RWPE2 (cell line): ENCODE measurements around the gene EPO.
"Not testable (repeated sequence)": the region's sequence is repeated elsewhere in the genome, so short reads cannot be mapped to it uniquely, and the experiment has no call there.

Experiments used
- ATAC-seq: fragments of 200-7000 bp; cut with Tn5 transposase; 3 replicates; pipeline ENCODE4 v1.9.1; 2021; ENCODE audit warnings: low read depth
- DNase-seq: peaks from one replicate; pipeline ENCODE4 v3.0.0-alpha.2; 2020; ENCODE audit warnings: low spot score
- H3K27ac ChIP-seq: fragments of 450-650 bp; 2 replicates; pipeline ENCODE4 v1.5.1; 2017; ENCODE audit warnings: mild to moderate bottlenecking; ENCODE audit not compliant: poor library complexity, severe bottlenecking
- H3K27me3 ChIP-seq: fragments of 250-450 bp; sonication (Bioruptor Pico); 2 replicates; pipeline ENCODE4 v1.5.1; 2021; ENCODE audit warnings: mild to moderate bottlenecking, moderate library complexity; ENCODE audit not compliant: insufficient read depth, poor library complexity, severe bottlenecking
- H3K36me3 ChIP-seq: fragments of 250-450 bp; sonication (Bioruptor Pico); 2 replicates; pipeline ENCODE4 v1.5.1; 2020; ENCODE audit warnings: low read depth, mild to moderate bottlenecking, moderate library complexity
- H3K4me1 ChIP-seq: fragments of 250-450 bp; sonication (Bioruptor Pico); 2 replicates; pipeline ENCODE4 v1.5.1; 2021; ENCODE audit warnings: mild to moderate bottlenecking, moderate library complexity; ENCODE audit not compliant: insufficient read depth, poor library complexity, severe bottlenecking
- H3K4me3 ChIP-seq: fragments of 250-450 bp; sonication (Bioruptor Pico); 2 replicates; pipeline ENCODE4 v1.5.1; 2021; ENCODE audit warnings: mild to moderate bottlenecking, moderate library complexity; ENCODE audit not compliant: severe bottlenecking
- H3K9me3 ChIP-seq: fragments of 250-450 bp; sonication (Bioruptor Pico); 2 replicates; pipeline ENCODE4 v1.5.1; 2021; ENCODE audit warnings: mild to moderate bottlenecking, moderate library complexity; ENCODE audit not compliant: severe bottlenecking
- TF ChIP-seq, protein P1 (sequence below): fragments of 450-650 bp; IDR thresholded peaks from one replicate; pipeline ENCODE4 v1.5.1; 2017; ENCODE audit warnings: mild to moderate bottlenecking, moderate library complexity; ENCODE audit not compliant: poor library complexity, severe bottlenecking

Gene EPO

DNA sequence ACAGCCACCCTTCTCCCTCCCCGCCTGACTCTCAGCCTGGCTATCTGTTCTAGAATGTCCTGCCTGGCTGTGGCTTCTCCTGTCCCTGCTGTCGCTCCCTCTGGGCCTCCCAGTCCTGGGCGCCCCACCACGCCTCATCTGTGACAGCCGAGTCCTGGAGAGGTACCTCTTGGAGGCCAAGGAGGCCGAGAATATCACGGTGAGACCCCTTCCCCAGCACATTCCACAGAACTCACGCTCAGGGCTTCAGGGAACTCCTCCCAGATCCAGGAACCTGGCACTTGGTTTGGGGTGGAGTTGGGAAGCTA, 1.2 kb downstream of the EPO start:
- Histone ChIP-seq H3K27me3 (peaks cover 20% of the 10 kb centered on the region), H3K4me1 (peaks cover 4% of the 10 kb centered on the region), H3K36me3 (no peaks in the 10 kb centered on the region), H3K4me3 (no peak overlapping the region), H3K9me3 (no peaks in the 10 kb centered on the region), H3K27ac (no peak overlapping the region)
- no peak for DNase-seq
- no peak for ATAC-seq
- TF ChIP-seq, protein P1, sequence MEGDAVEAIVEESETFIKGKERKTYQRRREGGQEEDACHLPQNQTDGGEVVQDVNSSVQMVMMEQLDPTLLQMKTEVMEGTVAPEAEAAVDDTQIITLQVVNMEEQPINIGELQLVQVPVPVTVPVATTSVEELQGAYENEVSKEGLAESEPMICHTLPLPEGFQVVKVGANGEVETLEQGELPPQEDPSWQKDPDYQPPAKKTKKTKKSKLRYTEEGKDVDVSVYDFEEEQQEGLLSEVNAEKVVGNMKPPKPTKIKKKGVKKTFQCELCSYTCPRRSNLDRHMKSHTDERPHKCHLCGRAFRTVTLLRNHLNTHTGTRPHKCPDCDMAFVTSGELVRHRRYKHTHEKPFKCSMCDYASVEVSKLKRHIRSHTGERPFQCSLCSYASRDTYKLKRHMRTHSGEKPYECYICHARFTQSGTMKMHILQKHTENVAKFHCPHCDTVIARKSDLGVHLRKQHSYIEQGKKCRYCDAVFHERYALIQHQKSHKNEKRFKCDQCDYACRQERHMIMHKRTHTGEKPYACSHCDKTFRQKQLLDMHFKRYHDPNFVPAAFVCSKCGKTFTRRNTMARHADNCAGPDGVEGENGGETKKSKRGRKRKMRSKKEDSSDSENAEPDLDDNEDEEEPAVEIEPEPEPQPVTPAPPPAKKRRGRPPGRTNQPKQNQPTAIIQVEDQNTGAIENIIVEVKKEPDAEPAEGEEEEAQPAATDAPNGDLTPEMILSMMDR: no peak

DNA sequence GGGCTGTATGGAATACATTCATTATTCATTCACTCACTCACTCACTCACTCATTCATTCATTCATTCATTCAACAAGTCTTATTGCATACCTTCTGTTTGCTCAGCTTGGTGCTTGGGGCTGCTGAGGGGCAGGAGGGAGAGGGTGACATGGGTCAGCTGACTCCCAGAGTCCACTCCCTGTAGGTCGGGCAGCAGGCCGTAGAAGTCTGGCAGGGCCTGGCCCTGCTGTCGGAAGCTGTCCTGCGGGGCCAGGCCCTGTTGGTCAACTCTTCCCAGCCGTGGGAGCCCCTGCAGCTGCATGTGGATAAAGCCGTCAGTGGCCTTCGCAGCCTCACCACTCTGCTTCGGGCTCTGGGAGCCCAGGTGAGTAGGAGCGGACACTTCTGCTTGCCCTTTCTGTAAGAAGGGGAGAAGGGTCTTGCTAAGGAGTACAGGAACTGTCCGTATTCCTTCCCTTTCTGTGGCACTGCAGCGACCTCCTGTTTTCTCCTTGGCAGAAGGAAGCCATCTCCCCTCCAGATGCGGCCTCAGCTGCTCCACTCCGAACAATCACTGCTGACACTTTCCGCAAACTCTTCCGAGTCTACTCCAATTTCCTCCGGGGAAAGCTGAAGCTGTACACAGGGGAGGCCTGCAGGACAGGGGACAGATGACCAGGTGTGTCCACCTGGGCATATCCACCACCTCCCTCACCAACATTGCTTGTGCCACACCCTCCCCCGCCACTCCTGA, 2.4 kb downstream of the EPO start:
- DNase-seq (no peak), ATAC-seq (no peak)
- Histone ChIP-seq H3K4me1 (peaks cover 4% of the 10 kb centered on the region), H3K4me3 (no peak overlapping the region), H3K27ac (no peak overlapping the region), H3K36me3 (no peaks in the 10 kb centered on the region), H3K27me3 (peaks cover 20% of the 10 kb centered on the region), H3K9me3 (no peaks in the 10 kb centered on the region)
- TF ChIP-seq, protein P1: no peak

DNA sequence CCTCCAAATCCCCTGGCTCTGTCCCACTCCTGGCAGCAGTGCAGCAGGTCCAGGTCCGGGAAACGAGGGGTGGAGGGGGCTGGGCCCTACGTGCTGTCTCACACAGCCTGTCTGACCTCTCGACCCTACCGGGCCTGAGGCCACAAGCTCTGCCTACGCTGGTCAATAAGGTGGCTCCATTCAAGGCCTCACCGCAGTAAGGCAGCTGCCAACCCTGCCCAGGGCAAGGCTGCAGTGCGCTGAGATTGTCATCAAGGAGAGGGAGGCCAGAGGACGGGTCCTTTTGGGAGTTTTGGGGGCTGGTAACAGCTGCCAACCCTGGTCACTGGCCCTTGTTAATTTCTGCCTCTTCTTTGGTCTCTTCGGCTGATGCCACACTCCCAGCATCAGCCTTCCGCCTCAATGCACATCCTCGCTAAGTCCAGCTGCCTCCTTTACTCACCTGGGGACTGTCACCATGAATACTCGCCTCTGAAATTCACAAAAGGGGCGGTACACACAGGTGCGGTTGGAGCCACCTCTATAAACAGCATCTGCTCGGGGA, 3.5 kb downstream of the EPO start:
- Histone ChIP-seq H3K9me3 (no peaks in the 10 kb centered on the region), H3K4me1 (peaks cover 4% of the 10 kb centered on the region), H3K4me3 (no peak overlapping the region), H3K27me3 (peaks cover 20% of the 10 kb centered on the region), H3K36me3 (no peaks in the 10 kb centered on the region), H3K27ac (no peak overlapping the region)
- TF ChIP-seq, protein P1: no peak
- ATAC-seq (no peak), DNase-seq (no peak)

DNA sequence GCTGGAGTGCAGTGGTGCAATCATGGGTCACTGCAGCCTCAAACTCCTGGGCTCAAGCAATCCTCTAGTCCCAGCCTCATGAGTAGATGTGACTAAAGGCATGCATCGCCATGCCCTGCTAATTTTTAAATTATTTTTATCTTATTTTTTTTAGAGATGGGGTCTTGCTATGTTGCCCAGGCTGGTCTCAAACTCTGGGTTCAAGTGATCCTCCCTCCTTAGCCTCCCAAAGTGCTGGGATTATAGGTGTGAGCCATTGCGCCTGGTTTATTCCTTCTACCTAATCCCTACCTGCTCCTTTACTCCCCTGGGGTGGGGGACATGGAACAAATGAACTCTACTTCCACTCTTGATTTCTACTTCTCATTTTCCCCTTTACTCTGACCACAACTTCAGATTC, 4.1 kb downstream of the EPO start:
- H3K36me3 ChIP-seq, H3K4me1 ChIP-seq, H3K27ac ChIP-seq, ATAC-seq, H3K9me3 ChIP-seq, H3K4me3 ChIP-seq, DNase-seq: not testable (repeated sequence)
- H3K27me3 ChIP-seq: peaks cover 20% of the 10 kb centered on the region

DNA sequence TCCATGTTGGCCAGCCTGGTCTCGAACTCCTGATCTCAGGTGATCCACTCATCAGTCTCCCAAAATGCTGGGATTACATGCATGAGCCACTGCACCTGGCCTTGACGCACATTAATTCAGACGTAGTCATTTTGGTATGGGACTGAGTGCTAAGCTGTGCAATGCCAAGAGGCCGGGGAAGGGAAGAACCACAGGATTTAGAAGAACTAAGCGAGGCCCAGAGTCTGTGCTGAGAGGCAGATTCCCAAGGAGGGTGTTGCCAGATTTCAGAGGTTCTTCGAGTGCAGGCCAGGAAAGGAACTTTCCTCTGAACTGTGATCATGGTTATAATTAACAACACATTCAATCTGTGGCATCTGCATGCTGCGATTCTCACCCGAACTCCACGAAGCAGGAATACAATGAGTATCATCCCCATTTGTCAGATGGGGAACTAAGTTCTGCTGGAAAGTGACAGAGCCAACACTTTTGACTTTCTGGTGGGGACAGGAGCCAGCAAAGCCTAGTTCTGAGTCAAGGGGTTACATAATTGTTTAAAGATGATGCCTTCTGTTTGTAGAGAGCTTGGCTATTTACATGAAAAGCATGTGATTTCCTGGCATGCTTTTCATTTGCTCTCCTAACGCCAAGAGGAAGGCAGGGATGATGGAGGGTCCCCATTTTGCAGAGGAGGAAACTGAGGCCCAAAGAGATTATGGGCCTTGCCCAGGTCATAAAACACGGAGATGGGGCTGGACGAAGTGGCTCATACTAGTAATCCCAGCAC, 6.9 kb downstream of the EPO start:
- no peak for ATAC-seq
- H3K4me3 ChIP-seq: no peak overlapping the region
- peaks cover 4% of the 10 kb centered on the region for H3K4me1 ChIP-seq
- H3K9me3 ChIP-seq: no peaks in the 10 kb centered on the region
- H3K36me3 ChIP-seq: no peaks in the 10 kb centered on the region
- DNase-seq: no peak
- TF ChIP-seq, protein P1: no peak
- H3K27ac ChIP-seq: no peak overlapping the region
- no peaks in the 10 kb centered on the region for H3K27me3 ChIP-seq
